OCI-LY3 (cell line): ENCODE data around the gene TNFRSF14.
A peak's percentile ranks its signal among the peaks of the same experiment; 100 is the strongest.
"Not testable (repeated sequence)": the region's sequence is repeated elsewhere in the genome, so short reads cannot be mapped to it uniquely, and the experiment has no call there.

Experiments used
- H2AFZ ChIP-seq: fragments of 200-600, 300-600 bp; shearing (Covaris generic); 2 replicates; pipeline ENCODE4 v1.6.0; 2014; ENCODE audit warnings: antibody characterized with exemption, low read depth, low read length
- H3K27ac ChIP-seq: fragments of 200-600, 300-600 bp; sonication (generic); 2 replicates; pipeline ENCODE4 v1.5.1; 2014; ENCODE audit warnings: mild to moderate bottlenecking, low read length, moderate library complexity, mixed read lengths
- H3K27me3 ChIP-seq: fragments of 200-600, 300-600 bp; sonication (generic); 2 replicates; pipeline ENCODE4 v1.6.1; 2014; ENCODE audit warnings: low read depth, low read length, mixed read lengths
- H3K36me3 ChIP-seq: fragments of 200-600, 300-600 bp; sonication (generic); replicated peaks from 2 replicates; pipeline ENCODE3; 2014; ENCODE audit warnings: low read depth, low read length, mixed read lengths
- H3K4me1 ChIP-seq: fragments of 300-600, 200-600 bp; sonication (generic); 2 replicates; pipeline ENCODE4 v1.6.1; 2014; ENCODE audit warnings: low read length, mixed read lengths
- H3K4me2 ChIP-seq: fragments of 200-600, 300-600 bp; sonication (generic); 2 replicates; pipeline ENCODE4 v1.6.1; 2014; ENCODE audit warnings: low read length, mixed read lengths
- H3K4me3 ChIP-seq: fragments of 300-600, 200-600 bp; sonication (generic); 2 replicates; pipeline ENCODE4 v1.5.1; 2014; ENCODE audit warnings: antibody characterized with exemption, mild to moderate bottlenecking, low read length, moderate library complexity
- H3K79me2 ChIP-seq: fragments of 300-600, 200-600 bp; shearing (Covaris generic); 2 replicates; pipeline ENCODE4 v1.6.1; 2014; ENCODE audit warnings: mild to moderate bottlenecking, low read length, mixed read lengths
- H3K9ac ChIP-seq: fragments of 300-600, 200-600 bp; shearing (Covaris generic); 2 replicates; pipeline ENCODE4 v1.6.0; 2014; ENCODE audit warnings: mild to moderate bottlenecking, low read length, moderate library complexity
- H3K9me3 ChIP-seq: fragments of 200-600, 300-600 bp; shearing (Covaris generic); 2 replicates; pipeline ENCODE4 v1.6.1; 2014; ENCODE audit warnings: low read length, mixed read lengths; ENCODE audit not compliant: insufficient read depth
- H4K20me1 ChIP-seq: fragments of 200-600, 300-600 bp; sonication (generic); 2 replicates; pipeline ENCODE4 v1.6.1; 2016; ENCODE audit warnings: low read length, mixed read lengths; ENCODE audit not compliant: insufficient read depth
- EZH2phosphoT487 ChIP-seq: fragments of 200-600 bp; shearing (Covaris generic); IDR thresholded peaks from 2 replicates; pipeline ENCODE4 v1.6.1; 2018; ENCODE audit warnings: antibody characterized with exemption, mixed run types, low read depth
- TF ChIP-seq, protein P1 (sequence below): fragments of 200-600, 300-600 bp; sonication (generic); IDR thresholded peaks from 2 replicates; pipeline ENCODE4 v1.5.1; 2014; ENCODE audit warnings: antibody characterized with exemption, low read length, low read depth

TNFRSF14 gene

DNA sequence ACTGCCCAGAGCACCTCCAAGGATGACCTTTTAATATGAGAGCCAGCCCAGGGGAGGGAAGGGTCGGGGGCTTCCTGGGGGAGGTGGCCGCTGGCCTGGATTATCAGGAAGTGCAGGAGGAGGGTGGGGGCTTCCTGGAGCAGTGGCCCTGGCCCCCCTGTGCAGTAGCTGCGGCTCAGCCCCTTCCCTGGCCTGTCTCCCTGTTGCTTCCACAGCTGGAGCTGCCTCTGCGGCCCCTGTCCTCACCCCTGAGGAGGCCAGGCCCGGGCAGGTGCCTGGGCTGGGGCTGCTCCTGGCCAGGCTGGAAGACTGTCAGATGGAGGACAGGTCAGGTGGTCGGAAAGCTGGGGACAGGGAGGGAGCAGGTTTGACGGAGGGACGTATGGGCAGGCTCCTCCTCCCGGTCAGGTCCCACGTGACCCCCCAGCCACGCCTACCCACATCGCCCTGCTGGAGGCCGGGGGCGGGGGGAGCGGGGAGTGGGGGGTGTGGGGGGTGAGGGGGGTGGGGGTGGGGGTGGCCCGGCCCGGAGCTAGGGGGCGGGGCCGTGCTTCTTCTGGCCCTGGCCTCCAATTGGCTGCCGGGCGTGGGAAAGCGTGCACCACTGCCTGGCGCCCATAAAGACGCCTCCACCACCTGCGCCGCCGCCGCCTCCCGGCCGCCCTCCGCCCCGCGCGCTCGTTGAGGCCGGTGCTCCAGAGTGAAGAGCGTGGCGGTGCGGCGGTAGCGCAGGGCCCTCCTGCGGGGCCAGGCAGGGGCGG is 10.2 kb upstream of the TNFRSF14 start:
- Histone ChIP-seq H3K4me2 (peak overlapping the region; percentile 93), H3K79me2 (no peaks in the 10 kb centered on the region), H3K27me3 (no peaks in the 10 kb centered on the region), H3K9me3 (no peaks in the 10 kb centered on the region), H4K20me1 (no peaks in the 10 kb centered on the region), H3K4me1 (peaks cover 36% of the 10 kb centered on the region), H3K36me3 (no peaks in the 10 kb centered on the region), H3K27ac (peak overlapping the region; percentile 99), H2AFZ (no peak overlapping the region), H3K4me3 (peak overlapping the region; percentile 80), H3K9ac (peak overlapping the region; percentile 98)
- TF ChIP-seq, protein P1, sequence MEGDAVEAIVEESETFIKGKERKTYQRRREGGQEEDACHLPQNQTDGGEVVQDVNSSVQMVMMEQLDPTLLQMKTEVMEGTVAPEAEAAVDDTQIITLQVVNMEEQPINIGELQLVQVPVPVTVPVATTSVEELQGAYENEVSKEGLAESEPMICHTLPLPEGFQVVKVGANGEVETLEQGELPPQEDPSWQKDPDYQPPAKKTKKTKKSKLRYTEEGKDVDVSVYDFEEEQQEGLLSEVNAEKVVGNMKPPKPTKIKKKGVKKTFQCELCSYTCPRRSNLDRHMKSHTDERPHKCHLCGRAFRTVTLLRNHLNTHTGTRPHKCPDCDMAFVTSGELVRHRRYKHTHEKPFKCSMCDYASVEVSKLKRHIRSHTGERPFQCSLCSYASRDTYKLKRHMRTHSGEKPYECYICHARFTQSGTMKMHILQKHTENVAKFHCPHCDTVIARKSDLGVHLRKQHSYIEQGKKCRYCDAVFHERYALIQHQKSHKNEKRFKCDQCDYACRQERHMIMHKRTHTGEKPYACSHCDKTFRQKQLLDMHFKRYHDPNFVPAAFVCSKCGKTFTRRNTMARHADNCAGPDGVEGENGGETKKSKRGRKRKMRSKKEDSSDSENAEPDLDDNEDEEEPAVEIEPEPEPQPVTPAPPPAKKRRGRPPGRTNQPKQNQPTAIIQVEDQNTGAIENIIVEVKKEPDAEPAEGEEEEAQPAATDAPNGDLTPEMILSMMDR = no peak
- no peak for TF ChIP-seq EZH2phosphoT487

DNA sequence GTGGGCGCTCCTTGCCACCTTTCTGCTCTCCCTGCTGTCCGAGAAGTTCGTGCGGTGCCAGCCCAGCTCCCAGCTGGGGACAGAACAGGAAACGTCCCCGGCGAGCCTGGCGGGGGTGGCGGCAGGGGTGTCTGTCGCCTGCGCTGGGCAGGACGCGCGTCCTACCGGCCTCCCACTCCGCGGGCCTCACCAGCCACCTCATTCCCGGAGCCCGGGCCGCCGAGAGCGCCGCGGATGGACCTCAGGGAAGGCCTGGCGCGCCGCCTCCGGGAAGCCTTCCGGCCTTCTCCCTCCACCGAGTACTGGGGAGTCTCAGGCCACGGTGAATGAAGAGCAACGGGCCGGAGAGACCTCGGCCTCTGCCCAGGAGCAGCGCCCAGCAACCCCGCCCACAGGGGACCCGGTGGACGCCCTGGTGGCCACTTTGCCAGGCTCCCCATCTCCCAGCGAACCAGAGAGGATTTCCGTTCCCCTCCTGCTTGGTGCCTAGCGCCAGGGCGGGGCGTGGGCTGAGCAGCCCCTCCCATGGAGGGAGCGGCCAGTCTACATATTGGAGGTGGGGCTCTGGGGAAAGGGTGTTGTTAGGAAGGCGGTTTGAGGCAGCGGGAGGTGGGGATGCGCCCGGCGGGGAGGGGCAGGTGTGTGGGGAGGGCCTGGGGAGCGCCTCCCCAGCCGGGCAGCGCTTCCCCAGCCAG is 9.5 kb upstream of the TNFRSF14 start:
- TF ChIP-seq, protein P1 = no peak
- no peak for TF ChIP-seq EZH2phosphoT487
- Histone ChIP-seq H3K9me3 (no peaks in the 10 kb centered on the region), H4K20me1 (no peaks in the 10 kb centered on the region), H3K79me2 (no peaks in the 10 kb centered on the region), H2AFZ (no peak overlapping the region), H3K27me3 (no peaks in the 10 kb centered on the region), H3K4me1 (peaks cover 40% of the 10 kb centered on the region), H3K9ac (peak overlapping the region; percentile 98), H3K36me3 (no peaks in the 10 kb centered on the region), H3K27ac (peak overlapping the region; percentile 99), H3K4me3 (peak overlapping the region; percentile 80), H3K4me2 (peak overlapping the region; percentile 89)

DNA sequence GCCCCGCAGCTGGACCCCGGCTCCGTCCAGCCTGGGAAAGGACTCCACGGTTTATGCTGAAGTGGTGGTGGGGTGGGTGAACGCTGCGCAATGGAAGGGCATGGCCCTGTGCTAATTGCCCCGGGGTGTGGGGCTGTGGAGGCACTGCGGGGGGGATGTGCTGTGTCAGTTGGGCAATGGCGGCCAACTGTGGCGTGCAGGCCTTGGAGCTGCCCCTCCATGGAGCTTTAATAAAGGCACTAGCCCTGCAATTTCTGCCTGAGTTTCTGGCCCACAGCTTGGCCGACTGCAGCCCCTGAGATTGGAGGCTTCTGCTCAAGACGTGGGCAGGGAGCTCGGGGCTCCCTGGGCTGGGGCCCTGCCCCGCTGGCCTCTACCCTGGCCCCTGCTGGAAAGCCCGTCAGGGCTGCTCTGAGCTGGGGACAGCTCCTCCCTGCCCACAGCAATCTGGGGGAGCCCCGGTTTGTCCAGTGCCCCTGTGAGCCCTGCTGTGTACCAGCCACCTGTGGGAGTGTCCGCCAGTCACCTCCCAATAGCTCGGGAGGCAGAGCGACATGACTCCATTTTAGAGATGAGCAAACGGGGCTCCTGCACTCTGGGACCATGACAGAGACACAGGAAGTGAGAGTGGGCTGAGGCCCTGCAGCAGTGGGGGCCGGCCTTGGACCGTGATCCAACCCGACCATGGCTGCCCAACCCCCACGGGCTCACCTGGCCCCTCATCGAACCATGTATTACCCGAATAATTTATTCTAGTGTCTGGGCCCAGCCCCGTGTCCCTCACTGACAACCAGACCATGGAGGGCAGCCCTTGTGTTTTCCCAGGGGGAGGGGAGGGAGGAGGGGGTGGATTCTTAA is 8.7 kb upstream of the TNFRSF14 start:
- peak overlapping the region; percentile 98 for H3K9ac ChIP-seq
- H4K20me1 ChIP-seq = no peaks in the 10 kb centered on the region
- no peaks in the 10 kb centered on the region for H3K79me2 ChIP-seq
- H3K27ac ChIP-seq = peak overlapping the region; percentile 99
- no peak overlapping the region for H2AFZ ChIP-seq
- no peaks in the 10 kb centered on the region for H3K36me3 ChIP-seq
- peak overlapping the region; percentile 89 for H3K4me2 ChIP-seq
- H3K9me3 ChIP-seq = no peaks in the 10 kb centered on the region
- peak overlapping the region; percentile 80 for H3K4me3 ChIP-seq
- no peak for TF ChIP-seq EZH2phosphoT487
- H3K4me1 ChIP-seq = peaks cover 40% of the 10 kb centered on the region
- no peaks in the 10 kb centered on the region for H3K27me3 ChIP-seq

DNA sequence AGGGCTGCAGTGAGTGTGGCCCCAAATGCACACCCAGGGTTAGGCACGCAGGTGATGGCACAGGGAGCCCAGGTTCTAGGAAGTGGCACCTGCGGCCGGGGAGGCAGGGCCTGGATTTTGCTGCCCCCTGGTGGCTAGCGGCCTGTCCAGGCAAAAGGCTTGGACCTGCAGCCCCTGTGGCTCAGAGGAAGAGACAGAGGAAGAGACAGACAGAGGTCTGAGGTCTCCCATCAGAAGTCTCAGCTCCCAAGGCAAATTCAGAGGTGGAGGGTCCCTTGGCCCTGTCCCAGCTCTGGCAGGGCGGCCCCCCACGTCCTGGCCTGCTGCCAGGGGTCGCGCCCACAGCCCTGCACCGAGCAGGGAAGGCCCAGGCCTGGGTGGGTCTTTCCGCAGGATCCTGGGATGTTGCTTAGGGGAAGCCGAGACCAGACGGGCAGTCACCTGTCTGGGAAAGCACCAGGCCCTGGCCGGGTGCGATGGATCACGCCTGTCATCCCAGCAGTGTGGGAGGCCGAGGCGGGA is 8.0 kb upstream of the TNFRSF14 start:
- Histone ChIP-seq H3K4me1 (peaks cover 40% of the 10 kb centered on the region), H3K9ac (peak overlapping the region; percentile 98), H3K4me3 (peak overlapping the region; percentile 80)

DNA sequence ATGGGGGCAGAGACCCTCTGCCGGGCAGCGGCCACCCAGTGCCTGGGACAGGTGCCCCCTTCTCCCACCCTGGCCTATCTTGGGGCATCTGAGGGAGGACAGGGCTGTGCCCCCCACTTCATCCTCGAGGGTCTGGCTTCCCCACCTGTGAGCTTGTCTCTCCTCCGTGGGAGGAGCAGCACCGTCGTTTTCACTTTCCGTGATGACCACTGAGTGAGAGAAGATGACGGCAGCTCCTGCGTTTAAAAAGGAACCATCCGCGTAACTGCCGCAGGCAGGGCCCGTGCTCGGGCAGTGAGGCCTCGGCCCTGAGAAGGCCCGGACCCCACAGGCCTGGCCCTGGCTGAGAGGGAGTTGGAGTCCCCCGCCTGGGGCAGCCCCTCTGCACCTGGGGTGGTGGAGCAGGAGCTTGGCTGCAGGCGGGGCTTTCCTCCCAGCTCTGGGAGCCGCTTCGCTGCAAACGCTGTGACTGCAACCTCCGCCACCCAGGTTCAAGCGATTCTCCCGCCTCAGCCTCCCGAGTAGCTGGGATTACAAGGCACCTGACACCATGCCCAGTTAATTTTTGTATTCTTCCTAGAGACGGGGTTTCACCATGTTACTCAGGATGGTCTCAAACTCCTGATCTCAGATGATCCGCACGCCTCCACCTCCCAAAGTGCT is 6.7 kb upstream of the TNFRSF14 start:
- H3K9me3 ChIP-seq, H3K36me3 ChIP-seq, H4K20me1 ChIP-seq, H3K79me2 ChIP-seq, H3K27me3 ChIP-seq, H2AFZ ChIP-seq: not testable (repeated sequence)
- Histone ChIP-seq H3K9ac (peak overlapping the region; percentile 98), H3K4me3 (peak overlapping the region; percentile 80), H3K4me1 (peaks cover 48% of the 10 kb centered on the region), H3K4me2 (peak overlapping the region; percentile 89), H3K27ac (peak overlapping the region; percentile 99)

More for the DNA sequence above, 8.0 kb upstream of the TNFRSF14 start:
- no peak for TF ChIP-seq EZH2phosphoT487
- TF ChIP-seq, protein P1 = peak; percentile 73
- Histone ChIP-seq H4K20me1 (no peaks in the 10 kb centered on the region), H3K9me3 (no peaks in the 10 kb centered on the region), H2AFZ (no peak overlapping the region), H3K4me2 (peak overlapping the region; percentile 89), H3K27ac (peak overlapping the region; percentile 99), H3K79me2 (no peaks in the 10 kb centered on the region), H3K36me3 (no peaks in the 10 kb centered on the region), H3K27me3 (no peaks in the 10 kb centered on the region)

DNA sequence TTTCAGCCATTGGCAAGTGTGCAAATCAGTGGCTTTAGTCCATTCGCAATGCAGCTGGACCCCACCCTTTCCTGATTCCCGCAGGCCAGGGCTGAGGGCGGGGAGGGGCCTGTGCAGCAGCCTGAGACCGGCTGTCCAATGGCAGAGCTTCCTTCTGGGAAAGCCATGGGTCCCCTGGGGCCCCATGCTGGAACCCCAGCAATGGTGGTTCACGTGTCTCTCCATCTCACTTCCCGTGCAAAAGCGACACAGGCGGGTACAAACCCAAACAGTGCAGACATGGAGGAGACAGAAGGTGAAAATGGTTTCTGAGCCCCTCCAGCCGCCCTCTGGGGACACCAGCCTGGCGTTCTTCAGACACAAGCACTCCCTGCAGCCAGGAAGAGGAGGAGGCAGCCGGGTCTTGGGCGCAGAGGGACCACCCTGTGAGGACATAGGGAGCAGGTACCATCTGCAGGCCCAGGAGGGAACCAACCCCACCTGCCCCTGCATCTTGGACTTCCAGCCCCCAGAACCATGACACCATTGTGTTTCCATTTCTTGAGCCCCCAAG is 5.8 kb upstream of the TNFRSF14 start:
- H3K36me3 ChIP-seq, H3K27me3 ChIP-seq, H3K9me3 ChIP-seq, H4K20me1 ChIP-seq, H2AFZ ChIP-seq, H3K79me2 ChIP-seq: not testable (repeated sequence)
- H3K9ac ChIP-seq = peak overlapping the region; percentile 33; the same call in 1 of the 2 replicates
- peak overlapping the region; percentile 99 for H3K27ac ChIP-seq
- H3K4me3 ChIP-seq = peak overlapping the region; percentile 40
- H3K4me1 ChIP-seq = peaks cover 56% of the 10 kb centered on the region
- peak overlapping the region; percentile 89 for H3K4me2 ChIP-seq
